GM18858 (cell line): ENCODE data around the gene CDC7.

Experiments used
- ATAC-seq: cut with Tn5 transposase; IDR thresholded peaks from one replicate; pipeline ENCODE4 v1.9.1; 2021; ENCODE audit not compliant: unreplicated experiment

CDC7 gene

GRCh38 chr1:91546876-91547275 is 46.2 kb downstream of the CDC7 start:
- ATAC-seq = no peak

GRCh38 chr1:91548376-91549040 is 47.9 kb downstream of the CDC7 start:
- no peak for ATAC-seq

GRCh38 chr1:91549041-91549735 is 48.5 kb downstream of the CDC7 start:
- ATAC-seq = no peak

GRCh38 chr1:91550961-91551360 is 50.3 kb downstream of the CDC7 start:
- ATAC-seq = no peak

GRCh38 chr1:91552091-91552490 is 51.4 kb downstream of the CDC7 start:
- ATAC-seq = no peak

- no peak for ATAC-seq
Measured at GRCh38 chr1:91552596-91552995, 51.9 kb downstream of the CDC7 start.

GRCh38 chr1:91553177-91553591 is 52.5 kb downstream of the CDC7 start:
- no peak for ATAC-seq

- no peak for ATAC-seq
Measured at GRCh38 chr1:91555074-91555730, 54.6 kb downstream of the CDC7 start.

GRCh38 chr1:91555821-91556531 is 55.3 kb downstream of the CDC7 start:
- ATAC-seq = peak; percentile 44

- ATAC-seq = no peak
Measured at GRCh38 chr1:91556556-91556955, 55.9 kb downstream of the CDC7 start.

GRCh38 chr1:91557039-91557690 is 56.5 kb downstream of the CDC7 start:
- ATAC-seq = no peak

- ATAC-seq = no peak
Measured at GRCh38 chr1:91557826-91558225, 57.2 kb downstream of the CDC7 start.

- no peak for ATAC-seq
Measured at GRCh38 chr1:91559046-91559750, 58.5 kb downstream of the CDC7 start.

GRCh38 chr1:91559838-91560565 is 59.4 kb downstream of the CDC7 start:
- no peak for ATAC-seq

GRCh38 chr1:91564888-91565701 is 64.4 kb downstream of the CDC7 start:
- no peak for ATAC-seq

GRCh38 chr1:91567583-91567982 is 66.9 kb downstream of the CDC7 start:
- ATAC-seq = no peak

- no peak for ATAC-seq
Measured at GRCh38 chr1:91568261-91568660, 67.6 kb downstream of the CDC7 start.

GRCh38 chr1:91569411-91570119 is 68.9 kb downstream of the CDC7 start:
- no peak for ATAC-seq
